Astrocyte (in vitro differentiated cells and primary cell): ENCODE results near the gene GASK1B.

Experiments used
- EZH2 ChIP-seq: IDR thresholded peaks from 2 replicates; pipeline ENCODE4 v1.6.1; 2012; ENCODE audit warnings: mild to moderate bottlenecking, low read length, inconsistent platforms; ENCODE audit not compliant: insufficient read depth
- TF ChIP-seq, protein P1 (sequence below): IDR thresholded peaks from 2 replicates; pipeline ENCODE4 v1.5.1; 2011; ENCODE audit warnings: low read depth, mild to moderate bottlenecking, inconsistent platforms, low read length, moderate library complexity; ENCODE audit not compliant: insufficient read depth

DNA sequence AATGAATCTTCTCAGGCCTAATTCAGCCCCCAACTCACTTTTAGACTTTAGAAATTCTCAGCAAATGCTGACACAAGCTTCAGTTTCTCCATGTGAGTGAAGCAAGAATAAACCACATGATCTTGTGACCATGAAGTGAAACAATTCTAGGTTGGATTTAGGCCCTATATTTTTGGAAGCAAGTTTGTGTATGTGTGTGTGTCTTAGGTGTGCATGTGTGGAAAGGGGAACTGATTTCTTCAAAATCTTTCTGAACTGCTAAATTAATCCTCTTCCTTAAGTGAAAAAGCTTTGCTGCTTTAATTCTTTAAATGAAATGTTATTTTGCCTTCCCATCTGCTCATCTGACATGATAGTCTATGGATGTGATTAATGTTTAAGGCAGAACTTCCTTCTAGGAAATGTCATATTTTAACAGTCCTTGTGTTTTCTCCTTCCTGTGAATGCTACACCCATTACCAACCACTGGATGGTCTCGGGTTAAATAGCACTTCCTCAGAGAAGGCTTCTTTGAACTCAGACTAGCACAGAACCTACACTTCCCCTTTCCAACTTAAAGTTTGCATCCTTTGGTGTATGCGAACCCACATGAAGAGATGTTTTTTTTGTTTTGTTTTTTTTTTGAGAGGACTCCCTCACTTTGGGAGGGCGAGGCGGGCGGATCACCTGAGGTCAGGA, 36.3 kb upstream of the GASK1B start:
- TF ChIP-seq, protein P1, sequence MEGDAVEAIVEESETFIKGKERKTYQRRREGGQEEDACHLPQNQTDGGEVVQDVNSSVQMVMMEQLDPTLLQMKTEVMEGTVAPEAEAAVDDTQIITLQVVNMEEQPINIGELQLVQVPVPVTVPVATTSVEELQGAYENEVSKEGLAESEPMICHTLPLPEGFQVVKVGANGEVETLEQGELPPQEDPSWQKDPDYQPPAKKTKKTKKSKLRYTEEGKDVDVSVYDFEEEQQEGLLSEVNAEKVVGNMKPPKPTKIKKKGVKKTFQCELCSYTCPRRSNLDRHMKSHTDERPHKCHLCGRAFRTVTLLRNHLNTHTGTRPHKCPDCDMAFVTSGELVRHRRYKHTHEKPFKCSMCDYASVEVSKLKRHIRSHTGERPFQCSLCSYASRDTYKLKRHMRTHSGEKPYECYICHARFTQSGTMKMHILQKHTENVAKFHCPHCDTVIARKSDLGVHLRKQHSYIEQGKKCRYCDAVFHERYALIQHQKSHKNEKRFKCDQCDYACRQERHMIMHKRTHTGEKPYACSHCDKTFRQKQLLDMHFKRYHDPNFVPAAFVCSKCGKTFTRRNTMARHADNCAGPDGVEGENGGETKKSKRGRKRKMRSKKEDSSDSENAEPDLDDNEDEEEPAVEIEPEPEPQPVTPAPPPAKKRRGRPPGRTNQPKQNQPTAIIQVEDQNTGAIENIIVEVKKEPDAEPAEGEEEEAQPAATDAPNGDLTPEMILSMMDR, result no peak
- TF ChIP-seq EZH2, result no peak
